HepG2 (cell line): ENCODE results near the gene PIGBOS1. TPM values are rescaled to one million over a fixed set of nuclear protein-coding genes. Genes with fewer than 3 reads are reported as not detected.
A peak's percentile ranks its signal among the peaks of the same experiment; 100 is the strongest.

ENCODE experiments used
- ATAC-seq: fragments of 200-7000 bp; cut with Tn5 transposase; 3 replicates; pipeline ENCODE4 v1.9.1; 2020; ENCODE audit warnings: mild to moderate bottlenecking, moderate library complexity
- BruUV-seq: library from RNA; stranded (reverse); fragments of 400-500 nt; replicated peaks from 2 replicates; lab custom pipeline; 2021; lab: Mats Ljungman, UMichigan
- CTCF ChIA-PET: fragments of 300-600 bp; formaldehyde crosslinking; extraction: SDS; loops from one replicate; lab custom pipeline; 2021; ENCODE audit warnings: low total read pairs, inconsistent platforms, low intra/inter-chr PET ratio; lab: Yijun Ruan, JAX
- POLR2A ChIA-PET: fragments of 350-600 bp; sonication (Branson Sonifier 250); formaldehyde crosslinking; loops from one replicate; lab custom pipeline; 2020; ENCODE audit warnings: antibody characterized with exemption, inconsistent platforms; lab: Yijun Ruan, JAX
- DNase-seq: peaks from one replicate; pipeline ENCODE4 v3.0.0-alpha.2; 2015; ENCODE audit warnings: low spot score
- FAIRE-seq: peaks from 3 replicates; lab custom pipeline; 2011; peaks lifted over from hg19 to GRCh38; lab: Jason Lieb, UNC
- H2AFZ ChIP-seq: one replicate; pipeline ENCODE4 v1.6.1; 2011; ENCODE audit warnings: low read length, inconsistent platforms
- H3K27ac ChIP-seq: fragments of 300-600 bp; 3 replicates; pipeline ENCODE4 v1.8.0; 2011; ENCODE audit warnings: mixed run types, mild to moderate bottlenecking, mixed read lengths, low read length, inconsistent platforms; ENCODE audit not compliant: insufficient read depth; ENCODE audit errors: extremely low read length
- H3K27me3 ChIP-seq, 2 experiments: fragments of 200-600 bp in 1 of 2; 2 replicates in 1 of 2; 3 replicates in 1 of 2; pipeline versions ENCODE4 v1.6.0 to v1.8.0; 2011; ENCODE audit warnings: low read length in 2 of 2, mild to moderate bottlenecking in 2 of 2, moderate library complexity in 2 of 2, inconsistent platforms in 1 of 2; ENCODE audit not compliant: insufficient read depth in 2 of 2, control insufficient read depth in 1 of 2
- H3K36me3 ChIP-seq, 2 experiments: fragments of 200-600 bp in 1 of 2; replicated peaks in 1 of 2; 2 replicates in 1 of 2; 3 replicates in 1 of 2; pipeline versions ENCODE4 v1.5.1 to v1.8.0; 2011; ENCODE audit warnings: low read length in 2 of 2, inconsistent platforms in 1 of 2; ENCODE audit not compliant: insufficient read depth in 2 of 2, control insufficient read depth in 1 of 2
- H3K4me1 ChIP-seq: 2 replicates; pipeline ENCODE4 v1.5.1; 2012; ENCODE audit warnings: low read length, inconsistent platforms; ENCODE audit not compliant: insufficient read depth
- H3K4me2 ChIP-seq: 2 replicates; pipeline ENCODE4 v1.6.0; 2011; ENCODE audit warnings: low read depth, low read length, inconsistent platforms
- H3K4me3 ChIP-seq, 3 experiments: fragments of 200-600 bp in 1 of 3; sonication (generic), shearing (Covaris generic) in 1 of 3; replicated peaks in 1 of 3; 2 replicates each; pipeline ENCODE4 v1.5.1; 2011 to 2016; ENCODE audit warnings: low read length in 3 of 3, inconsistent platforms in 2 of 3, low read depth in 2 of 3, mild to moderate bottlenecking in 2 of 3, control low read depth in 1 of 3, mixed read lengths in 1 of 3; ENCODE audit not compliant: insufficient read depth in 1 of 3
- H3K79me2 ChIP-seq: one replicate; pipeline ENCODE4 v1.6.1; 2011; ENCODE audit warnings: low read length, inconsistent platforms; ENCODE audit not compliant: insufficient read depth
- H3K9ac ChIP-seq: 2 replicates; pipeline ENCODE4 v1.6.0; 2011; ENCODE audit warnings: mild to moderate bottlenecking, low read depth, low read length, inconsistent platforms; ENCODE audit not compliant: insufficient read depth
- H3K9me3 ChIP-seq: 2 replicates; pipeline ENCODE4 v1.5.1; 2012; ENCODE audit warnings: mild to moderate bottlenecking, low read length
- H4K20me1 ChIP-seq: 2 replicates; pipeline ENCODE4 v1.6.0; 2011; ENCODE audit warnings: inconsistent platforms, mild to moderate bottlenecking, low read length, moderate library complexity; ENCODE audit not compliant: insufficient read depth
- AKAP8 ChIP-seq: sonication (generic); formaldehyde crosslinking; IDR thresholded peaks from 2 replicates; pipeline ENCODE4 v1.5.1; 2020; ENCODE audit warnings: mild to moderate bottlenecking, missing genetic modification reagents
- BCL6 ChIP-seq: IDR thresholded peaks from 2 replicates; pipeline ENCODE4 v1.6.1; 2016; ENCODE audit warnings: missing genetic modification reagents, missing compliant biosample characterization
- CBX1 ChIP-seq: IDR thresholded peaks from one replicate; pipeline ENCODE4 v1.6.1; 2016; ENCODE audit warnings: antibody characterized with exemption, low read depth
- HIVEP1 ChIP-seq: sonication (generic); formaldehyde crosslinking; IDR thresholded peaks from 2 replicates; pipeline ENCODE4 v1.4.0; 2020; ENCODE audit warnings: mild to moderate bottlenecking, missing genetic modification reagents
- HMG20B ChIP-seq: conservative IDR thresholded peaks from 2 replicates; pipeline ENCODE4 v1.6.1; 2016; ENCODE audit warnings: missing genetic modification reagents, missing compliant biosample characterization
- MTF1 ChIP-seq: sonication (generic); formaldehyde crosslinking; IDR thresholded peaks from 2 replicates; pipeline ENCODE4 v1.5.0; 2020; ENCODE audit warnings: missing genetic modification reagents
- NFE2 ChIP-seq: sonication (generic); formaldehyde crosslinking; IDR thresholded peaks from 2 replicates; pipeline ENCODE4 v1.4.0; 2020; ENCODE audit warnings: missing genetic modification reagents
- PRPF4 ChIP-seq: fragments of 200-400 bp; formaldehyde crosslinking; IDR thresholded peaks from 2 replicates; pipeline ENCODE4 v1.6.1; 2016; ENCODE audit warnings: low read length, low read depth; ENCODE audit not compliant: poor library complexity, severe bottlenecking
- SRSF4 ChIP-seq: fragments of 200-400 bp; formaldehyde crosslinking; IDR thresholded peaks from one replicate; pipeline ENCODE4 v1.6.1; 2018; ENCODE audit warnings: mild to moderate bottlenecking, low read depth, low read length, moderate library complexity; ENCODE audit not compliant: poor library complexity, severe bottlenecking
- ZBTB26 ChIP-seq: IDR thresholded peaks from 2 replicates; pipeline ENCODE4 v1.6.1; 2016; ENCODE audit warnings: missing compliant biosample characterization, missing genetic modification reagents, borderline replicate concordance
- ZNF12 ChIP-seq: sonication (generic); formaldehyde crosslinking; IDR thresholded peaks from 2 replicates; pipeline ENCODE4 v1.5.0; 2020; ENCODE audit warnings: missing genetic modification reagents
- WGBS: methylation state at CpG from one replicate; pipeline ENCODE4 v1.1.6; 2017; ENCODE audit warnings: low lambda C conversion rate; 5-methylcytosine and 5-hydroxymethylcytosine counted together
- in situ Hi-C: cut with HindIII; loops from 2 replicates; pipeline ENCODE4 v1.10.0; 2017; ENCODE audit warnings: low pct_unique_long_range_greater_than_20kb; ENCODE audit not compliant: extremely low pct_ligation_motif_present
- intact Hi-C: fragments of 100-400 bp; cut with micrococcal nuclease; formaldehyde crosslinking; loops from one replicate; pipeline ENCODE4 v1.10.0; 2022; ENCODE audit not compliant: unreplicated experiment
- polyA plus RNA-seq, 8 experiments: library from polyadenylated mRNA; depleted of rRNA in 3 of 8; stranded (reverse) in 7 of 8; unstranded in 1 of 8; fragments of >200 nt; fragmentation: Illumina TruSeq in 4 of 8; extraction: Trizol in 4 of 8; gene quantifications; 2 replicates each; pipeline versions ENCODE4 v1.2.1 to v1.2.3, GENCODE V29; 2011 to 2016; ENCODE audit warnings: low read depth in 4 of 8, missing spikeins in 1 of 8, mixed read lengths in 1 of 8; ENCODE audit not compliant: insufficient read depth in 1 of 8
- total RNA-seq, 5 experiments: library from RNA; depleted of rRNA; stranded (reverse); fragments of >200 nt; fragmentation: Illumina TruSeq; extraction: Trizol; gene quantifications; 2 replicates each; pipeline ENCODE4 v1.2.3, GENCODE V29; 2016; ENCODE audit warnings: low read depth in 1 of 5
- TF ChIP-seq, protein P1 (sequence below): sonication (generic); formaldehyde crosslinking; IDR thresholded peaks from 2 replicates; pipeline ENCODE4 v1.9.0; 2021; ENCODE audit warnings: missing genetic modification reagents, mild to moderate bottlenecking, borderline replicate concordance

PIGBOS1 gene
- total and polyA plus RNA-seq, 2 of the 13 experiments (the other 11 are each of a cell fraction or from before 2014, with no cell fraction given), result 14.8 to 22.1 TPM

- BruUV-seq, result no TSS peak
- Histone ChIP-seq H3K27me3 (no peaks in the 10 kb centered on the region), H4K20me1 (no peaks in the 10 kb centered on the region), H2AFZ (no peak overlapping the region), H3K27ac (no peak overlapping the region), H3K9ac (no peak overlapping the region), H3K4me1 (peaks cover 12% of the 10 kb centered on the region), H3K4me2 (no peak overlapping the region), H3K79me2 (peaks cover 12% of the 10 kb centered on the region), H3K36me3 (no peaks in the 10 kb centered on the region), H3K4me3 (no peak overlapping the region), H3K9me3 (no peaks in the 10 kb centered on the region)
- no peak for TF ChIP-seq HMG20B (CRISPR knock-in tag)
- TF ChIP-seq ZBTB26, result no peak
- no peak for TF ChIP-seq NFE2 (CRISPR knock-in tag)
- no peak for TF ChIP-seq MTF1
- TF ChIP-seq ZNF12 (CRISPR knock-in tag), result no peak
- TF ChIP-seq HIVEP1, result no peak
- no peak for TF ChIP-seq PRPF4
- TF ChIP-seq CBX1, result no peak
- TF ChIP-seq, protein P1, sequence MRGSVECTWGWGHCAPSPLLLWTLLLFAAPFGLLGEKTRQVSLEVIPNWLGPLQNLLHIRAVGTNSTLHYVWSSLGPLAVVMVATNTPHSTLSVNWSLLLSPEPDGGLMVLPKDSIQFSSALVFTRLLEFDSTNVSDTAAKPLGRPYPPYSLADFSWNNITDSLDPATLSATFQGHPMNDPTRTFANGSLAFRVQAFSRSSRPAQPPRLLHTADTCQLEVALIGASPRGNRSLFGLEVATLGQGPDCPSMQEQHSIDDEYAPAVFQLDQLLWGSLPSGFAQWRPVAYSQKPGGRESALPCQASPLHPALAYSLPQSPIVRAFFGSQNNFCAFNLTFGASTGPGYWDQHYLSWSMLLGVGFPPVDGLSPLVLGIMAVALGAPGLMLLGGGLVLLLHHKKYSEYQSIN (CRISPR knock-in tag), result no peak
- TF ChIP-seq BCL6 (CRISPR knock-in tag), result no peak
- TF ChIP-seq SRSF4, result no peak
- no peak for TF ChIP-seq AKAP8
- CTCF ChIA-PET, result no interaction called here
- ATAC-seq, result no peak
- WGBS, result 73% methylated on average over 5 of the region's 5 CpGs
- FAIRE-seq, result no peak
- DNase-seq, result peak; percentile 5
- intact Hi-C loops (no loop called here), in situ Hi-C loops (no loop called here)
- POLR2A ChIA-PET, result no interaction called here
Measured at GRCh38 chr15:55322467-55322866, 3.5 kb upstream of the PIGBOS1 start.
